ENCODE results near the gene KRTAP5-6. TPM values are rescaled to one million over a fixed set of nuclear protein-coding genes. Genes with fewer than 3 reads are reported as not detected.

Gene KRTAP5-6
- total RNA-seq, 1 experiment from 2014 or later = not detected

GRCh38 chr11:1739576-1739975 lies 42.6 kb downstream of the KRTAP5-6 start:
- CTCF ChIA-PET = interaction anchor here (0.5 kb wide), 1 partner anchor 93 kb away, joined by 4 read pairs; no protein-coding TSS in a partner anchor
- H3K4me1 ChIP-seq (ENCODE audit: insufficient read depth, low read length) = no peaks in the 10 kb centered on the region
- no peaks in the 10 kb centered on the region for H3K36me3 ChIP-seq (ENCODE audit: low read depth, low read length)
- H3K27me3 ChIP-seq (ENCODE audit: low read length) = peaks cover 8% of the 10 kb centered on the region; the same call in 1 of the 2 replicates
- POLR2A ChIA-PET (ENCODE audit: unreplicated experiment) = no interaction called here
- H4K20me1 ChIP-seq (ENCODE audit: low read length) = no peaks in the 10 kb centered on the region
- H3K9me3 ChIP-seq (ENCODE audit: low read length) = no peaks in the 10 kb centered on the region
- no peaks in the 10 kb centered on the region for H3F3A ChIP-seq (ENCODE audit: low read length, unreplicated experiment)
- BruUV-seq (replicated peaks) = no TSS peak
- H3K79me2 ChIP-seq (ENCODE audit: low read length) = no peaks in the 10 kb centered on the region
- no peak overlapping the region for H3K4me3 ChIP-seq (ENCODE audit: low read length)
- DNase-seq (no peak), ATAC-seq (no peak)
- H3K27ac ChIP-seq (ENCODE audit: low read length) = no peak overlapping the region
- TF ChIP-seq CTCF (conservative IDR thresholded peaks at IDR 0.05; ENCODE audit: low read depth, low read length) = no peak
- TF ChIP-seq EZH2phosphoT487 (IDR thresholded peaks at IDR 0.05; ENCODE audit: borderline replicate concordance, low read length) = no peak
- TF ChIP-seq EZH2 (IDR thresholded peaks at IDR 0.05; ENCODE audit: low read length, unreplicated experiment) = no peak
- no peak overlapping the region for H3K4me2 ChIP-seq (ENCODE audit: low read length)
- intact Hi-C loops (cut with micrococcal nuclease) = no loop called here
- H2AFZ ChIP-seq (ENCODE audit: low read length) = no peak overlapping the region
- H3K9ac ChIP-seq (ENCODE audit: low read length) = no peak overlapping the region
- H3K9me2 ChIP-seq (replicated peaks; ENCODE audit: low read length) = no peaks in the 10 kb centered on the region

GRCh38 chr11:1740786-1741530 lies 44.0 kb downstream of the KRTAP5-6 start:
- DNase-seq (no peak), ATAC-seq (no peak)
- Histone ChIP-seq H3K36me3 (ENCODE audit: low read depth, low read length) (no peaks in the 10 kb centered on the region), H2AFZ (ENCODE audit: low read length) (no peak overlapping the region), H3K9me2 (replicated peaks; ENCODE audit: low read length) (no peaks in the 10 kb centered on the region), H3K27ac (ENCODE audit: low read length) (no peak overlapping the region), H3K27me3 (ENCODE audit: low read length) (peaks cover 8% of the 10 kb centered on the region; the same call in 1 of the 2 replicates), H3K9me3 (ENCODE audit: low read length) (no peaks in the 10 kb centered on the region), H3K4me3 (ENCODE audit: low read length) (no peak overlapping the region), H4K20me1 (ENCODE audit: low read length) (no peaks in the 10 kb centered on the region), H3F3A (ENCODE audit: low read length, unreplicated experiment) (no peaks in the 10 kb centered on the region), H3K79me2 (ENCODE audit: low read length) (no peaks in the 10 kb centered on the region), H3K4me2 (ENCODE audit: low read length) (no peak overlapping the region), H3K4me1 (ENCODE audit: insufficient read depth, low read length) (no peaks in the 10 kb centered on the region), H3K9ac (ENCODE audit: low read length) (no peak overlapping the region)
- BruUV-seq (replicated peaks) = no TSS peak
- POLR2A ChIA-PET (ENCODE audit: unreplicated experiment) = no interaction called here
- TF ChIP-seq EZH2phosphoT487 (IDR thresholded peaks at IDR 0.05; ENCODE audit: borderline replicate concordance, low read length) = no peak
- TF ChIP-seq EZH2 (IDR thresholded peaks at IDR 0.05; ENCODE audit: low read length, unreplicated experiment) = no peak
- TF ChIP-seq CTCF (conservative IDR thresholded peaks at IDR 0.05; ENCODE audit: low read depth, low read length) = no peak
- intact Hi-C loops (cut with micrococcal nuclease) = no loop called here
- CTCF ChIA-PET = no interaction called here

- Histone ChIP-seq H3K36me3 (ENCODE audit: low read depth, low read length) (no peaks in the 10 kb centered on the region), H3F3A (ENCODE audit: low read length, unreplicated experiment) (no peaks in the 10 kb centered on the region), H3K79me2 (ENCODE audit: low read length) (no peaks in the 10 kb centered on the region), H2AFZ (ENCODE audit: low read length) (no peak overlapping the region), H3K4me2 (ENCODE audit: low read length) (no peak overlapping the region), H3K4me1 (ENCODE audit: insufficient read depth, low read length) (no peaks in the 10 kb centered on the region), H4K20me1 (ENCODE audit: low read length) (no peaks in the 10 kb centered on the region), H3K27me3 (ENCODE audit: low read length) (peaks cover 8% of the 10 kb centered on the region; the same call in 1 of the 2 replicates), H3K9me3 (ENCODE audit: low read length) (no peaks in the 10 kb centered on the region), H3K9ac (ENCODE audit: low read length) (no peak overlapping the region), H3K4me3 (ENCODE audit: low read length) (no peak overlapping the region), H3K9me2 (replicated peaks; ENCODE audit: low read length) (no peaks in the 10 kb centered on the region), H3K27ac (ENCODE audit: low read length) (no peak overlapping the region)
- no TSS peak for BruUV-seq (replicated peaks)
- ATAC-seq (no peak), DNase-seq (no peak)
- intact Hi-C loops (cut with micrococcal nuclease) = no loop called here
- POLR2A ChIA-PET (ENCODE audit: unreplicated experiment) = no interaction called here
- TF ChIP-seq CTCF (conservative IDR thresholded peaks at IDR 0.05; ENCODE audit: low read depth, low read length) (no peak), EZH2phosphoT487 (IDR thresholded peaks at IDR 0.05; ENCODE audit: borderline replicate concordance, low read length) (no peak), EZH2 (IDR thresholded peaks at IDR 0.05; ENCODE audit: low read length, unreplicated experiment) (no peak)
- CTCF ChIA-PET = no interaction called here
Measured at GRCh38 chr11:1741741-1742140, 44.7 kb downstream of the KRTAP5-6 start.

Data from PC-3 (cell line).